Right lobe of liver (tissue), 4 donors: Measurements from ENCODE around the gene ARHGAP4.

Experiments used
- POLR2A ChIP-seq: fragments of 450-650 bp; IDR thresholded peaks from one replicate; pipeline ENCODE4 v1.6.1; 2017; ENCODE audit warnings: antibody characterized with exemption, mild to moderate bottlenecking
- TF ChIP-seq, protein P1 (sequence below), 4 donors: fragments of 200-600 bp in 3 of 4; fragments of 450-650 bp in 1 of 4; IDR thresholded peaks; one replicate each; pipeline versions ENCODE4 v1.5.1 to v1.8.0; 2016 to 2022; ENCODE audit warnings: antibody characterized with exemption in 4 of 4, mild to moderate bottlenecking in 2 of 4
- donor health status: DM: no; HTN: no; CAD: no.
- donor health status: DM: no; HTN: no; CAD: no.
- donor health status: DM: no; HTN: yes; CAD: no.

DNA sequence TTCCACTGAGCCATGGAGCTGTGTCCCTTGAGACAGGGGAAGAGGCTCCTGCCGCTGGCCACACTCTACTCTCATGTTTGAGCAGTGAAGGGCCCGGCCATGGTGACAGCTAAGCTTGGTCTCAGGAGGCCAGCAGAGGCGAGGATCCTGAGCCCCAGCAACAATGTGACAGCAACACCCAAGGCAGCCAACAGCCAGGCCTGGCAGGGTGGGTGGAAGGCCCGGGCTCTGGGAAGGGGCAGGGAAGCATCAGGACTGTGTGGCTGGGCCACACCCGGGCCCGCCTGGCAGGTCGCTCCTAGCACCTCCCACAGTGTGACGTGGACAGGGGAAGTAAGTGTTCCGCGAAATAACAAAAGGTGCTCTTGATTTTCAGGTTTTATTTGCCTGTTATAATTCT, 64.9 kb downstream of the ARHGAP4 start:
- TF ChIP-seq POLR2A, result no peak
- TF ChIP-seq, protein P1, sequence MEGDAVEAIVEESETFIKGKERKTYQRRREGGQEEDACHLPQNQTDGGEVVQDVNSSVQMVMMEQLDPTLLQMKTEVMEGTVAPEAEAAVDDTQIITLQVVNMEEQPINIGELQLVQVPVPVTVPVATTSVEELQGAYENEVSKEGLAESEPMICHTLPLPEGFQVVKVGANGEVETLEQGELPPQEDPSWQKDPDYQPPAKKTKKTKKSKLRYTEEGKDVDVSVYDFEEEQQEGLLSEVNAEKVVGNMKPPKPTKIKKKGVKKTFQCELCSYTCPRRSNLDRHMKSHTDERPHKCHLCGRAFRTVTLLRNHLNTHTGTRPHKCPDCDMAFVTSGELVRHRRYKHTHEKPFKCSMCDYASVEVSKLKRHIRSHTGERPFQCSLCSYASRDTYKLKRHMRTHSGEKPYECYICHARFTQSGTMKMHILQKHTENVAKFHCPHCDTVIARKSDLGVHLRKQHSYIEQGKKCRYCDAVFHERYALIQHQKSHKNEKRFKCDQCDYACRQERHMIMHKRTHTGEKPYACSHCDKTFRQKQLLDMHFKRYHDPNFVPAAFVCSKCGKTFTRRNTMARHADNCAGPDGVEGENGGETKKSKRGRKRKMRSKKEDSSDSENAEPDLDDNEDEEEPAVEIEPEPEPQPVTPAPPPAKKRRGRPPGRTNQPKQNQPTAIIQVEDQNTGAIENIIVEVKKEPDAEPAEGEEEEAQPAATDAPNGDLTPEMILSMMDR (IDR thresholded peaks at IDR 0.05), result no peak
